ENCODE measurements around the gene CTSH. TPM values are rescaled to one million over a fixed set of nuclear protein-coding genes. Genes with fewer than 3 reads are reported as not detected.
A peak's percentile ranks its signal among the peaks of the same experiment; 100 is the strongest.
"Not testable (repeated sequence)": the region's sequence is repeated elsewhere in the genome, so short reads cannot be mapped to it uniquely, and the experiment has no call there.

The CTSH gene
- total RNA-seq, 2 donors from 2014 or later: 109 to 116 TPM

GRCh38 chr15:78873793-78874765 is 70.8 kb downstream of the CTSH start:
- Mint-ChIP-seq H3K36me3 (ENCODE audit: low read depth) (peaks cover 7% of the 10 kb centered on the region), H3K27ac (peak overlapping the region; percentile 100), H3K27me3 (no peaks in the 10 kb centered on the region), H3K4me1 (peaks cover 47% of the 10 kb centered on the region), H3K4me3 (peak overlapping the region; percentile 100)
- no peak for ATAC-seq
- H3K9me3 ChIP-seq (ENCODE audit: control insufficient read depth, low read length, poor library complexity, severe bottlenecking): no peaks in the 10 kb centered on the region
- DNase-seq: peak in 2 of 3 donors; percentile 26 to 33

DNA sequence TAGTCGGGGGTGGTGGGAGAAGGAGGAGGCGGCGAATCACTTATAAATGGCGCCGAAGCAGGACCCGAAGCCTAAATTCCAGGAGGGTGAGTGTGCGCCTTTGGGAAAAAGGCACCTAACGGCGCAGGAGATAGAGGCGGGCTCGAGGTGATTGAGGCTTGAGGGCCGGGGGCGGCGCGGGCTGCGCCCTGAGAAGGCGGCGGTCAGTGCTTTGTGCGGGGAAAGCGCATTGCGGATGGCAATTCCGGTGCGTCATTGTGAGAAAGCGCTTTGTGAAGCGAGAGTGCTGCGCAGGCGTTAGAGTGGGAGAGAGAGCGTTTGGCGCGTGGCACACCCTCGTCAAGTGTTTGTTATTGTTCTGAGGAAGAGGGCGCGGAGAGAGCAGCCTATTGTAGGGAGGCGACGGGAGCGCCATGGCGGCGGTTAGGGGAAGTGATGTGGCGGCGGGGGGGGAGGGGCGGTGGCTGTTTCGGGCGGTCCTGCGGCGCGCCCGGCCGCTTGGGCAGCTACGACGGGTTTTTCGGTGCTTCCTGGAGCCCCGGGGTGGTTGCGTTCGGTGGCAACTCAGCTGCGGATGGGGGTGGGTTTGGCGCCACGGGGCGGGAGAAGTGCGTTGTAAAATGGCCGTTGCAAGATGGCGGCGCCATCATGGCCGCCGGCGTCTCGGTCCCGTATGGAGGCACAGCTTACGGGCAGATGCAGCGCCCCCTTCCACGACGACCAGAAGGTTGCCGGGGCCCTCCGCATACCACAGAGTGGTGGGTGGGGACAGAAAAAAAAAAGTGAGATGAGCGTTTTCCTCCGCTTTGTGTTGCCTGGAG is 71.7 kb downstream of the CTSH start:
- no peaks in the 10 kb centered on the region for H3K9me3 ChIP-seq (ENCODE audit: control insufficient read depth, low read length, poor library complexity, severe bottlenecking)
- Mint-ChIP-seq H3K36me3 (ENCODE audit: low read depth) (peaks cover 7% of the 10 kb centered on the region), H3K4me1 (peaks cover 44% of the 10 kb centered on the region)

DNA sequence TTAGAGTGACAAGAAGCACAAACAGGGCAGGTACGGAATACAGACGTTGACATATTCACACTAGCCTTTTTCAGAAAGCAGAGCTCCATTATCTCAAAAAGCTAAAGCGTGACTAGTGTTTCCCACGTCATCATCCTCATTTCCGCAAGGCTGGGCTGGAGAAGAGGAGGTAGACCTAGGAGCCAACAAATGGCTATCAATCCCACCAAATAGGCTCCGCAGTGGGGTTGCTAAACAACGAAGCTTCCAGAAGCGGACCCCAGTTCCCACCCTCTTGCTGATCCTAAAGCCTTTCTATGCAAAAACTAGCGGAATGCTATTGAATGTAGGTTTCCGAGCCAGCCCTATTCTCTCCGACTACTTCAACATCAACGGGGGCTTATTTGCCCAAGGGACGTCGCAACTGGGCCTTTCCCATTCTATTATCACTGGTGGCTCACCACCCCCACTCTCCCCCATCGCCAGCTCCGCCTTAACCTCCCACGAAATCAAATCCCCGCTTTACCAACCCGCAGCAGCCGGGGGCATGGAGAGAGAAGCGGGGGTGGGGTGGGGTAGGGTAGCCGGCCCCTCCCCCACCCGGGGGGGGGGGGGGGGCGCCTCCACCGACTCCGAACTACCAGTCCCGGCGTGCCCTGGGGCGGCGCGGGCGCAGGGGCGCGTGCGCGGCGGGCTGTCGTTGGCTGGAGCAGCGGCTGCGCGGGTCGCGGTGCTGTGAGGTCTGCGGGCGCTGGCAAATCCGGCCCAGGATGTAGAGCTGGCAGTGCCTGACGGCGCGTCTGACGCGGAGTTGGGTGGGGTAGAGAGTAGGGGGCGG is 72.5 kb downstream of the CTSH start, which contains the start of gene MORF4L1:
TSS of gene MORF4L1 (plus strand) at position 736 of the 817 bp plus-strand sequence. CDS start 128 bp downstream, outside the sequence.
- no peaks in the 10 kb centered on the region for H3K27me3 Mint-ChIP-seq
- H3K4me1 Mint-ChIP-seq: peaks cover 38% of the 10 kb centered on the region
- H3K9me3 ChIP-seq (ENCODE audit: control insufficient read depth, low read length, poor library complexity, severe bottlenecking): no peaks in the 10 kb centered on the region
- H3K36me3 Mint-ChIP-seq (ENCODE audit: low read depth): peaks cover 7% of the 10 kb centered on the region
- peak; percentile 96 for DNase-seq
- peak; percentile 83 for ATAC-seq
- H3K4me3 Mint-ChIP-seq: peak within 1 kb of the TSS; percentile 100
- peak within 1 kb of the TSS; percentile 100 for H3K27ac Mint-ChIP-seq

More for the DNA sequence above, 71.7 kb downstream of the CTSH start:
- DNase-seq: peak; percentile 81 to 84 (median 82)
- H3K27ac Mint-ChIP-seq: peak overlapping the region; percentile 100
- peak overlapping the region; percentile 100 for H3K4me3 Mint-ChIP-seq
- ATAC-seq: peak; percentile 73
- no peaks in the 10 kb centered on the region for H3K27me3 Mint-ChIP-seq

DNA sequence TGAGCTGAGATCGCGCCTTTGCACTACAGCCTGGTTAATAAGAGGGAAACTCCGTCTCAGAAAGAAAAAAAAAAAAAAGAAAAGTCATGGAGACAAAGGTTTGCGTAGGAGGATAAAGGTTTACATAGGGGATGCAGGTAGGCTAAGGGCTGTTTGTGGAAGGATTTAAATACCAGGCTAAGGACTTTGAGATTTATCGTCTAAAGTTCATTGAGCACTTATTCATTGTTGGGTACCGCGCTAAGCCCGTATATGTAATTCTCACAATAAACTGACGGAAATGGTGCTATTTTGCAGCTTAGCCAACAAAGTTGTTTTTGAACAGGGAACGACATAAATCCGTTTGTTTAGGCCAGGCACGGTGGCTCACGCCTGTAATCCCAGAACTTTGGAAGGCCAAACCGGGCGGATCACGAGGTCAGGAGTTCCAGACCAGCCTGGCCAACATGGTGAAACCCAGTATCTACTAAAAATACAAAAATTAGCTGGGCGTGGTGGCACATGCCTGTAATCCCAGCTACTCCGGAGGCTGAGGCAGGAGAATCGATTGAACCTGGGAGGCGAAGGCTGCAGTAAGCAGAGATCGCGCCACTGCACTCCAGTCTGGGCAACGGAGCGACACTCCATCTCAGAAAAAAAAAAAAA is 73.2 kb downstream of the CTSH start:
- not testable (repeated sequence) for H3K36me3 Mint-ChIP-seq (ENCODE audit: low read depth); ATAC-seq; H3K9me3 ChIP-seq (ENCODE audit: control insufficient read depth, low read length, poor library complexity, severe bottlenecking); DNase-seq; H3K27me3 Mint-ChIP-seq
- Mint-ChIP-seq H3K27ac (peak overlapping the region; percentile 34), H3K4me1 (peaks cover 37% of the 10 kb centered on the region), H3K4me3 (peak overlapping the region; percentile 100)

Other genes with a start within 250 kb of the CTSH start
- not detected for gene ADAMTS7, start 133.6 kb downstream of the CTSH start, total RNA-seq
- gene MORF4L1, start 72.2 kb downstream of the CTSH start, total RNA-seq: 100 to 1,000 TPM; 373 to 376 TPM
- under 1 TPM in 1 of 2 donors, not detected in 1; 0.55 TPM for gene RASGRF1, start 145.7 kb upstream of the CTSH start, total RNA-seq

All from T-helper 17 cell (primary cell).